ENCODE results near the gene SH3BP1.

Gene SH3BP1

DNA sequence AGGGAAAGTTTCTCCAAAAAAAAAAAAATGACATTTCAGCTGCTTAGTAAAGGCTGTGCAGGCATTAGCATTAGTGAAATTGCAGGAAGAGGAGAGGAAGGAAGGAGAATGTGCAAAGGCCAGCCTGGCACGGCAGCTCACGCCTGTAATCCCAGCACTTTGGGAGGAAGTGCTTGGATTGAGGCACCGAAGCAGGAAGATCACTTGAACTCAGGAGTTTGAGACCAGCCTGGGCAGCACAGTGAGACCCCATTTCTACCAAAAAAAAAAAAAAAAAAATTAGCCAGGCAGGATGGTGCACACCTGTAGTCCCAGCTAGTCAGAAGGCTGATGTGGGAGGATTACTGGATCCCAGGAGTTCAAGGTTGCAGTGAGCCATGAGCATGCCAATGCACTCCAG is 65.2 kb downstream of the SH3BP1 start:
- no peak for DNase-seq (ENCODE audit: low read depth in 1 of 2, low spot score in 1 of 2)

DNA sequence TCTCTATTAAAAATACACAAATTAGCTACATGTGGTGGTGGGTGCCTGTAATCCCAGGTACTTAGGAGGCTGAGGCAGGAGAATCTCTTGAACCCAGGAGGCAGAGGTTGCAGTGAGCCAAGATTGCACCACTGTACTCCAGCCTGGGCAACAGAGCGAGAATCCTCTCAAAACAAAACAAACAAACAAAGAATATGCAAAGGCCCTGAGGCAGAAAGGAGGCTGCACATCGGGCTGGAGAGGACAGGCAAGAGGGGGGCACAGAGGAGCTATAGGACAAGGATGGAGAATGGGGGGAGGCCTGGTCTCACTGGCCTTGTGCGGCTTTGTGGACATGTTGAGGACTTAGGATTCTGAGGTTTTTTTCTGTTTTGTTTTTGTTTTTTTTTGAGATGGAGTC is 65.7 kb downstream of the SH3BP1 start:
- no peak for DNase-seq (ENCODE audit: low read depth in 1 of 2, low spot score in 1 of 2)

All from stimulated activated CD4-positive, alpha-beta T cell treated with anti-CD3 and anti-CD28 coated beads, Interleukin-15, amount 100 ng/mL, for 1 hour (primary cell).